Measurements from ENCODE around the gene SEC14L3.

The SEC14L3 gene

GRCh38 chr22:30472994-30473720, 1.3 kb upstream of the SEC14L3 start:
- TF ChIP-seq GATA2 (IDR thresholded peaks at IDR 0.05; ENCODE audit: low read depth, low read length) (no peak), GATA3 (IDR thresholded peaks at IDR 0.05; ENCODE audit: low read depth, low read length) (no peak)

- TF ChIP-seq GATA2 (IDR thresholded peaks at IDR 0.05; ENCODE audit: low read depth, low read length), result no peak
- TF ChIP-seq GATA3 (IDR thresholded peaks at IDR 0.05; ENCODE audit: low read depth, low read length), result no peak
These were observed 1.2 kb downstream of the SEC14L3 start for GRCh38 chr22:30470655-30471054.

- TF ChIP-seq GATA2 (IDR thresholded peaks at IDR 0.05; ENCODE audit: low read depth, low read length) (no peak), GATA3 (IDR thresholded peaks at IDR 0.05; ENCODE audit: low read depth, low read length) (no peak)
These were observed 2.7 kb downstream of the SEC14L3 start for GRCh38 chr22:30469165-30469564.

GRCh38 chr22:30460147-30460546, 11.7 kb downstream of the SEC14L3 start:
- TF ChIP-seq GATA2 (IDR thresholded peaks at IDR 0.05; ENCODE audit: low read depth, low read length) (no peak), GATA3 (IDR thresholded peaks at IDR 0.05; ENCODE audit: low read depth, low read length) (no peak)

DNA sequence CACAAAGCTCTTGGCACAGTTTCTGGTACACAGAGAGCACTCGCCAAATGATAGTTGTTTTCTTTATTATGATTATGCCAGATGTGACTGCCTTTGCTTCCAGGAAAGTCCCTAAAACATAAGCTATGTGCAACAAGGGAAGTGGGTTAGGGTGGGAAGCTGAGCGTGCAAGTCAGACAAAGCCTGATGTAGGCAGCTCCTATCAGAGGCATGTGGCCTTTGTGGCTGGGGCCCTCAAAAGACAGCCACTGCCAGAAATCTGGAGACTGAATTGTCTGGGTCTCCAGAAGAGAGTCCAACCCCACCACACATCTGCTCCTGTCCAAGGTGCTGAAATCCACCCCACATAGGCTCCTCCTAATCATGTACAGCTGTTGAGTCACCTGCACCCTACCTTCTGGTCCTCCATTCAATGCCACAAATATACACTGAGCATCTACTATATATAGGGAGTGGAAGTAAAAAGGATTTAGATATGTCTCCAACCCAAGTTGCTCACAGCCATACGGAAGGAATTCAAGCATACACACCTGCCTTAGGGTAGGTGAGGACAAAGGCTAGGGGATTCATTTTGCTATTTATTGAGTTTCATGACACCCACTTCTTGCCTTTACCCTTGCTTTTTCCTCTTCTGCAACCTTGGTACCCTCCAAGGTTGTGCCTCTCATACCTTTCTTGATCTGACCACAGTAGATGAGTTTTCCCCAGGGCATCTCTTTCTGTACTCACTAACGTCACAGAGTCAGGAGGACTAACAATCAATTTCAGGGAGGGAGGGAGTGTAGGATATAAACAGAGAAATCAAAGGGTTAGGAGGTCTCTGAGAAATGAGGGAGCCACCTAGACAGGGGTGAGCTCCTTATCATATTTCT, 12.4 kb downstream of the SEC14L3 start:
- TF ChIP-seq GATA3 (IDR thresholded peaks at IDR 0.05; ENCODE audit: low read depth, low read length), result no peak
- TF ChIP-seq GATA2 (IDR thresholded peaks at IDR 0.05; ENCODE audit: low read depth, low read length), result no peak

DNA sequence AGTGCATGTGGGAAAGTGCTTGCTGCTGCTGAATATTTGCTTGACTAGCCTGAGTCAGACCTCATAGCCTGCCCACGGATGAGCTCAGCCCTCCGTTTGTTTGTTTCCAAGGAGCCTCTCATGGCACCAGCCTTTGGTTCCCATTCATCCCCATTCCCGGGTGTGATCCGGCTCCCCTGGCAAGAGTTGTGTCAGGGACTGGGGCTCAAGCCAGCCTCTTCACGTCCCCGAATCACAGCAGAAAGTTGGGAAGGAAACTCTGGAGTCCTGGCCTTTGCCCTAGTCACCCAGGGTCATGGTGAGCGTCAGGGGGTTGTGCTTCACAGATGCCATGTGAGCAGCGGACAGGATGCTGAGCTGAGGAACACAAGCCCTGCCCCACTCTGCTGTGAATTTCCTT, 13.8 kb downstream of the SEC14L3 start:
- TF ChIP-seq GATA3 (IDR thresholded peaks at IDR 0.05; ENCODE audit: low read depth, low read length), result no peak

- TF ChIP-seq GATA3 (IDR thresholded peaks at IDR 0.05; ENCODE audit: low read depth, low read length) (no peak), GATA2 (IDR thresholded peaks at IDR 0.05; ENCODE audit: low read depth, low read length) (no peak)
These were observed 16.6 kb downstream of the SEC14L3 start for GRCh38 chr22:30455075-30455840.

DNA sequence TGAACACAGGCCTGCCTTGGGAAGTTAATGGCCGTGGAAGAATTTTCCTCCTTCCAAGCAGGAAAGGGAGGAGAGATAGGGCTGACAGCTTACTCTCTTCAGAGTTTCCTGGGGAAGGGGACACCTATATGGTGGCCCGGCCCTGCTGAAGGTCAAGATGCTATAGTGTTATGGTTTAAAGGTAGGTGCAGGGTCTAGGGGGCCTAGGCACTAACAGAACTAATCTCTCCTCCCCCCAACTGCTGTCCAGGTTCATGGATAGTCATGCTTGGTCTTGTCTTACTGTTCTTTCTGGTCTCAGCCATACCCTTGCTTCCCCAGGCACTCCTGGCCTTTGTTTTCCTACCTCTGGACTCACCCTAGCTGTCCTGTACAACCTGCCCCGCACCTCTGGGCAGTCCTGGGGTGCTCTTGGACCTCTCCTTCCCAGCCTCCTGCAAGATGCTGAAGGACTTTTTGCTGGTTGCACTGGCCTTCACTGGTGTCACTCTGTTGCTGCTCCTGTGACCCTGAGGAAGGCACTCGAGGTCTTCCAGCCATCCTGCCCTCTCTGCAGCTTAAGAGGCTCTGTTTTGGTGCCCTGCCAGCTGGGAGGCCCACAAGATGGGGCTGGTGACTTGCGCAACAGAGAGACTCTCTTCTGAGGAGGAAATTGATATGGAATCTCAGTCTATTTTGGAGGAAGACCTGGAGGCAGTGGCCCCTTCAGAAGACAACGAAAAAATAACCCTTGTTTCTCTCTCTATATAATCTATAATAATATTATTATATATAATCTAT, 17.9 kb downstream of the SEC14L3 start:
- TF ChIP-seq GATA2 (IDR thresholded peaks at IDR 0.05; ENCODE audit: low read depth, low read length), result no peak
- no peak for TF ChIP-seq GATA3 (IDR thresholded peaks at IDR 0.05; ENCODE audit: low read depth, low read length)

DNA sequence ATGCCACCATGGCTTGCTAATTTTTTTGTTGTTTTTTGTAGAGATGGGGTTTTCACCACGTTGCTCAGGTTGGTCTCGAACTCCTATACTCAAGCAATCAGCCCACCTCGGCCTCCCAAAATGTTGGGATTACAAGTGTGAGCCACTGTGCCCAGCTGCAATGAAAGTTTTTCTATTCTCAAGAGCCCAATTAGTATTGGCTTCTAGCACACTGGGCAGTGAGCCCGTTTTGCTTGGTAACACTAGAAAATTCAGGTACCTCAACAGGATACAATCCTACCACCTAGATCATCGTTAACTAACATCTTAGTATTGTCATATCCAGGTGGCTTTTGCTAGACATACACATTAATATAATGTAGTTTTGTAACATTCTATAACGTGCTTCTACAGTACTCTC, 19.0 kb downstream of the SEC14L3 start:
- TF ChIP-seq GATA3 (IDR thresholded peaks at IDR 0.05; ENCODE audit: low read depth, low read length), result no peak
- TF ChIP-seq GATA2 (IDR thresholded peaks at IDR 0.05; ENCODE audit: low read depth, low read length), result no peak

DNA sequence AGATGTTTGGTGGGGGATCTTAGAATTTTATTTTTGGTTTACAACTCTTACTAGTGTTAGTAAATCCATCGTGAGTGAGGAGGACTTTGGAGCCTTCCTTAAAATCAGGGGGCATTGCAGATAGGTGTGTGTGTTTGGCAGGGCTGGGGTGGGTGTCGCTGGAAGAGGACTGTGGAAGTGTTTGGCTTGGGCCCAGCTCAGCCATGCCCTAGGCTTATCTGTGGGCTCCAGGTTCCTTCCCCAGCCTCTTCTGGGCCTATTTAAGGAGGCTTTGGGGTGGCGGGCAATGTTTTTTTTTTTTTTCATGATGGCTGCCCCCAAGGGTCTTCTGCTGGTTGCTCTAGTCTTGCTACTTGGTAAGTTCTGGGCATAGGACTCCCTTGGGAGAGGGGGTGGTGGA, 24.2 kb downstream of the SEC14L3 start:
- TF ChIP-seq GATA3 (IDR thresholded peaks at IDR 0.05; ENCODE audit: low read depth, low read length) (no peak), GATA2 (IDR thresholded peaks at IDR 0.05; ENCODE audit: low read depth, low read length) (no peak)

GRCh38 chr22:30445438-30446145, 26.2 kb downstream of the SEC14L3 start:
- TF ChIP-seq GATA2 (IDR thresholded peaks at IDR 0.05; ENCODE audit: low read depth, low read length) (no peak), GATA3 (IDR thresholded peaks at IDR 0.05; ENCODE audit: low read depth, low read length) (no peak)

DNA sequence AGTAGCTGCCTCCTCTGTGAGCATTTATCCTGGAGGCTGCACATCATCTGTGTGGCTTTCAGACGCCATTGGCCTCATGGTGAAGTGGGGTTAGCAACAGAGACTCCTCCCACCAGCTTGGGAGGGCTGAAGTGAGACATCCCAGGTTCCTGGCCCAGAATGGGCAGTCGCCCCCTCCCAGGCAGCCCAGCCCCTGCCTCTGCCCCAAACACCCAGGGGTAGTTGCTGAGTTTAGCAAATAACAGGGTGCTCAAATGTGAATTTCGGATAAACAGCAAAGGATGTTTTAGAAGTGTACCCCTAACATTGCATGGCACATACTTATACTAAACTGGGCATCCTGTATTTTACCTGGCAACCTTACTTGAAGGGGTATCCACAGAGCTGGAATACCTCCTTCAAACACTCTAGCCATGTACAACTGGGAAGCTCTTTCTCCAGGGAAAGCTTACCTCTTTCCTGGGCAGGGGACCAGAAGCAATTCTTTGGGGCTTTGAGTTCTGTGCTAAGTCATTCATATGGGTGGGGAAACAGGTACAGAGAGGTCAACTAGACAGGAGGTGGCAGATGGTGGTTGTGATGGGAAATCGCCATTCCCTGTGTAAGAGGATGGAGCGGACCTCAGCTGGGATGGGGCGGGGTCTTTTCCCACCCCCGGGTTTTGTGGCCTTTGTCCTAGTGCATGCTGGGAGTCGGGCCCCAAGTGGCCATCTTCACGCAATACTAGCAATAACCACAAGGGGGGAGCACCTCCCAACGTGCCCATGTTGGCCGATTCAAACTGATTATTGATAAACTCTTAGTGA, 27.0 kb downstream of the SEC14L3 start:
- no peak for TF ChIP-seq GATA3 (IDR thresholded peaks at IDR 0.05; ENCODE audit: low read depth, low read length)
- TF ChIP-seq GATA2 (IDR thresholded peaks at IDR 0.05; ENCODE audit: low read depth, low read length), result no peak
